Neural cell (in vitro differentiated cells): ENCODE measurements around the gene CPAMD8.
"Not testable (repeated sequence)": the region's sequence is repeated elsewhere in the genome, so short reads cannot be mapped to it uniquely, and the experiment has no call there.

Source experiments
- EP300 ChIP-seq: fragments of 450-650 bp; conservative IDR thresholded peaks from 2 replicates; pipeline ENCODE4 v1.6.1; 2014; ENCODE audit warnings: antibody characterized with exemption, mild to moderate bottlenecking, moderate library complexity; ENCODE audit not compliant: poor library complexity, severe bottlenecking
- EZH2 ChIP-seq: fragments of 200-600, 300-800 bp; shearing (Covaris generic), sonication (generic); IDR thresholded peaks from 2 replicates; pipeline ENCODE4 v1.6.1; 2014; ENCODE audit warnings: antibody characterized with exemption, low read length, borderline replicate concordance, mild to moderate bottlenecking; ENCODE audit not compliant: insufficient read depth, poor library complexity, severe bottlenecking
- POLR2AphosphoS5 ChIP-seq: IDR thresholded peaks from 2 replicates; pipeline ENCODE4 v1.6.1; 2012
- RAD21 ChIP-seq: fragments of 450-650 bp; conservative IDR thresholded peaks from 2 replicates; pipeline ENCODE4 v1.6.1; 2014; ENCODE audit warnings: antibody characterized with exemption, mild to moderate bottlenecking, moderate library complexity
- TF ChIP-seq, protein P1 (sequence below): fragments of 450-650 bp; IDR thresholded peaks from 2 replicates; pipeline ENCODE4 v1.5.1; 2014; ENCODE audit warnings: antibody characterized with exemption, mild to moderate bottlenecking, moderate library complexity; ENCODE audit not compliant: poor library complexity, severe bottlenecking

DNA sequence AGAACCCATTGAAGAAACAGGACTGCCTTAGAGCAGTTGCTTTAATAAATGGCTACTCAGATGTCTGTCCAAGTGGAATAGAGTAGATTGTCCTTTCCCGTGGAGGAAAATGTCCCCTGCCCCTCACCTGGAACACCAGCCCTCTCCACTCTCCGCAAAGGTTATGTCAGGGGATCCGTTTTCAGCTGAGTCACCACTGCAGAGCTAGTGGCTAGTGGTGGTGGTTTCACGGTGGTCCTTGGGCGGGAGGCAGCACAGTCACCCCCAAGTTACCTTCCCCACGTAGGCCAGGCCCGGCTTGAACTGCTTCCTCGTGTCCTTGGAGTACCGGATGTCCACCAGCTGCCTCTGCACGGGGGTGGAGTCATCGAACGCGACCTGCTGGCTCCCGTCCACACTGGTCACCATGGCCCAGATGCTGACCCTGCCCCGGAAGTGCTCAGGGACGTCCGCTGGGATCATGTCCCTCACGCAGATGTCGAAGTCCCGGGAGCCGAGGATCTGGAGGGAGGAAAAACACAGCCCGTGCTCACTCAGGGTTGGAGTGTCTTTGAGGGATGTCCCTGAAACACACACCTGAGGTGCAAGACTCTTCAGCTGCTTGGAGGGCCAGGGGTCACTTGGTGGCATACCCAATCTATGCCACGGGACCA lies 29.6 kb downstream of the CPAMD8 start:
- TF ChIP-seq, protein P1, sequence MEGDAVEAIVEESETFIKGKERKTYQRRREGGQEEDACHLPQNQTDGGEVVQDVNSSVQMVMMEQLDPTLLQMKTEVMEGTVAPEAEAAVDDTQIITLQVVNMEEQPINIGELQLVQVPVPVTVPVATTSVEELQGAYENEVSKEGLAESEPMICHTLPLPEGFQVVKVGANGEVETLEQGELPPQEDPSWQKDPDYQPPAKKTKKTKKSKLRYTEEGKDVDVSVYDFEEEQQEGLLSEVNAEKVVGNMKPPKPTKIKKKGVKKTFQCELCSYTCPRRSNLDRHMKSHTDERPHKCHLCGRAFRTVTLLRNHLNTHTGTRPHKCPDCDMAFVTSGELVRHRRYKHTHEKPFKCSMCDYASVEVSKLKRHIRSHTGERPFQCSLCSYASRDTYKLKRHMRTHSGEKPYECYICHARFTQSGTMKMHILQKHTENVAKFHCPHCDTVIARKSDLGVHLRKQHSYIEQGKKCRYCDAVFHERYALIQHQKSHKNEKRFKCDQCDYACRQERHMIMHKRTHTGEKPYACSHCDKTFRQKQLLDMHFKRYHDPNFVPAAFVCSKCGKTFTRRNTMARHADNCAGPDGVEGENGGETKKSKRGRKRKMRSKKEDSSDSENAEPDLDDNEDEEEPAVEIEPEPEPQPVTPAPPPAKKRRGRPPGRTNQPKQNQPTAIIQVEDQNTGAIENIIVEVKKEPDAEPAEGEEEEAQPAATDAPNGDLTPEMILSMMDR = not testable (repeated sequence)
- not testable (repeated sequence) for TF ChIP-seq POLR2AphosphoS5, EZH2, EP300, RAD21
